GM20000 (cell line): ENCODE data around the gene MLYCD.
"Not testable (repeated sequence)": the region's sequence is repeated elsewhere in the genome, so short reads cannot be mapped to it uniquely, and the experiment has no call there.

Experiments used
- DNase-seq: peaks from one replicate; pipeline ENCODE4 v3.0.0; 2012; ENCODE audit warnings: low spot score
- TF ChIP-seq, protein P1 (sequence below): IDR thresholded peaks from 2 replicates; pipeline ENCODE4 v1.5.1; 2012; ENCODE audit warnings: mild to moderate bottlenecking, control low read depth; ENCODE audit errors: extremely low read depth, missing control alignments

MLYCD gene

DNA sequence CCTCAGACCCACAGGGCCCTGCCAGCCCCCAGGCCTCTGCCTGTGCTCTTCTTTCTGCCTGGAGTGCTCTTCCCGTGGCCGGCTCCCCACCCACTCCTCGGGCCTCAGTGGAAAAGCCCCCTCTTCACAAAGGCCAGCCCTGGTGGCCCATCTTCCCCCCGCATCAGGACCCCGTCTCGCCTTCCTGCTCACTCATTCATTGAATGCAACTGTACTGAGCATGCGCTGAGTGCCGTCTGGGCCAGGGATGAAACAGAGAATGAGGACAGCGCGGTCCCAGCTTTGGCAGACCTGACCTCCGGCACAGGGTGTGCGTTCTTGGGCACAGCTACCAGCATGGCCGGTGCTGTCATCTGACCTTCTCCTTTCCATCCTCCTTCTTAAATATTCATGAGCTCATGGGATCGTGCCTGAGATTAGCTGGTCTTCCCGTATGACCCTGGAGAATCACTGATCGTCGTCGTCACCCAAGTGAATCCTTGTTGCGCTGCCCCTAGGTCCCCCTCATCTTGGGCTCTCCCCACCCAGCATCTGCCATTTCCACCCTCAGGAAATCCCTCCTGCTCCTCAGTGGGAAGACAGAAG is 37.8 kb downstream of the MLYCD start:
- no peak for DNase-seq
- TF ChIP-seq, protein P1, sequence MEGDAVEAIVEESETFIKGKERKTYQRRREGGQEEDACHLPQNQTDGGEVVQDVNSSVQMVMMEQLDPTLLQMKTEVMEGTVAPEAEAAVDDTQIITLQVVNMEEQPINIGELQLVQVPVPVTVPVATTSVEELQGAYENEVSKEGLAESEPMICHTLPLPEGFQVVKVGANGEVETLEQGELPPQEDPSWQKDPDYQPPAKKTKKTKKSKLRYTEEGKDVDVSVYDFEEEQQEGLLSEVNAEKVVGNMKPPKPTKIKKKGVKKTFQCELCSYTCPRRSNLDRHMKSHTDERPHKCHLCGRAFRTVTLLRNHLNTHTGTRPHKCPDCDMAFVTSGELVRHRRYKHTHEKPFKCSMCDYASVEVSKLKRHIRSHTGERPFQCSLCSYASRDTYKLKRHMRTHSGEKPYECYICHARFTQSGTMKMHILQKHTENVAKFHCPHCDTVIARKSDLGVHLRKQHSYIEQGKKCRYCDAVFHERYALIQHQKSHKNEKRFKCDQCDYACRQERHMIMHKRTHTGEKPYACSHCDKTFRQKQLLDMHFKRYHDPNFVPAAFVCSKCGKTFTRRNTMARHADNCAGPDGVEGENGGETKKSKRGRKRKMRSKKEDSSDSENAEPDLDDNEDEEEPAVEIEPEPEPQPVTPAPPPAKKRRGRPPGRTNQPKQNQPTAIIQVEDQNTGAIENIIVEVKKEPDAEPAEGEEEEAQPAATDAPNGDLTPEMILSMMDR: no peak

DNA sequence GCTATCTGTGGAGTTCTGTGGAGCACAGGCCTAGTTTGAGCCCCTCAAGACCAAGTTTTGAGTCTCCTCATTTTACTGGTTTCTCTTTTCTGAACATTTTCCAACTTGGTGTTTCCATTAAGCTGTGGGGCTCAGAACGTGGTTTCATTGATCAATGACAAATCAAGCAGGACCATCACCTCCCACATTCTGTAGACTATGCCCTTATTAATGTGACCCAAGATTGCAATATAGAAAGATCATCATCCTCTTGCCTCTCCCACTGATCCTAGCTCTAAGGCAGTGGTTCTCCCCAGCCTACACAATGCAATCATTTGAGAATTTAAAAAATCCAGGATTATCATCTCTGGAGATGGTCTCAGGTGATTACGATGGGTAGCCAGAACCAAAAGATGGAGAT is 38.4 kb downstream of the MLYCD start:
- TF ChIP-seq, protein P1: no peak
- no peak for DNase-seq

DNA sequence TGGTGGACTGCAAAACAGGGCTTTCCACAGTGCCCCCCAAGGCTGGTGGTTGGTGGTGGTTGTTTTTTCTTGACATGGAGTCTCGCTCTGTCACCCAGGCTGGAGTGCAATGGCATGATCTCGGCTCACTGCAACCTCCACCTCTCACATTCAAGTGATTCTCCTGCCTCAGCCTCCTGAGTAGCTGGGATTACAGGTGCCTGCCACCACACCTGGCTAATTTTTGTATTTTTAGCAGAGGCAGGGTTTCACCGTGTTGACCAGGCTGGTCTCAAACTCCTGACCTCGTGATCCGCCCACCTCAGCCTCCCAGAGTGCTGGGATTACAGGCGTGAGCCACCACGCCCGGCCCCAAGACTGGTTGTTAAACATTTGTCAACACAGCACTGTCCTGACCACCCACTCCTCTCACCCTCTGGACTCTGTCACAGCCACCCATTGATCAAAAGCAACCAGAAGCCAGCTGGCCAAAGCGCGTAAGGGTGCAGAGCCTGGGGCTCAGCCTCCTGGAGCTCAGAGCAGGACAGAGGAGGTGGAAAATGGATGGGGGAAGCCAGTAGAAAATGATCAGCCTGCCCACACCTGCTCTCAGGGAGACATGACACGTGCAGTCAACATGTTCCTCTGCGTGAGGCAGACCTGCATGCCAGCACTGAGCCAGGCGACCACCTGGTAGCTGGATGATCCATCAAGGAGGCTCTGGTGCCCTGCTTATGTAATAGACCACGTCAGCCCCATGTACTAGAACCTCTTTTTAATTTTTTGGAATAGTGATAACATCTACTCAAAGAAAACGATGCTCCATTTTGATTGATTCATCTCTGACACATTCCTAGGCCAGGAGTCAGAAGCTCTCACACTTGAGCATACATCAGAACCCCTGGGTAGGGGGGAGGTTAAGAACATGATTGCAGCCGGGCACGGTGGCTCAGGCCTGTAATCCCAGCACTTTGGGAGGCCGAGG is 39.3 kb downstream of the MLYCD start:
- TF ChIP-seq, protein P1: no peak
- DNase-seq: no peak

DNA sequence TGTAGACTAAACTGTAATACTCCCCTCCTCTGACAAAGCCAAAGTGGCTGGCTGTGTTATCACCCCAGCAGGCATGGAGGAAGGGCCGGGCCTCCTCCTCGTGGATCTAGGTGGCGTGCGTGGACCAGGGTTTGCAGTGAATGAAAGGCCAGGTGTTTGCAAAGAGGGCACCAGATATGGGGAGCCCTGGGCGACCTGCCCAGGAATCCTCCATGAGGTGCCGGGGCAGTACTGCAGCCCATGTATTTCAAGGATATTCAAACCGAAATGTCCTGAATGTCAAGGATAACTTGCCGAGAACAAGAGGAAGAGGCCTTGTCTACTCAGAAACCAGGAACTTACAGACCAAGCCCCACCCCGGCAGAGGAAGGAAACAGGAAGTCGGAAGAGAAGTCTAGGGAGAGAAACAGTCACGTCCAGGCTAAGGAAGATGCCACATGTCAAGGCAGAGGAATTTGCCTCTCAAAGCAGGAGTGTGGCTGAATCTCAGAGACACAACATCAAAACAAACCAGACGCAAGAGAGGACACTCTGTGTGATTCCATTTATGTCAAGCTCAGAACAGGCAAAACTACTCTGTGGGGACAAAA is 40.4 kb downstream of the MLYCD start:
- DNase-seq: no peak
- TF ChIP-seq, protein P1: no peak

DNA sequence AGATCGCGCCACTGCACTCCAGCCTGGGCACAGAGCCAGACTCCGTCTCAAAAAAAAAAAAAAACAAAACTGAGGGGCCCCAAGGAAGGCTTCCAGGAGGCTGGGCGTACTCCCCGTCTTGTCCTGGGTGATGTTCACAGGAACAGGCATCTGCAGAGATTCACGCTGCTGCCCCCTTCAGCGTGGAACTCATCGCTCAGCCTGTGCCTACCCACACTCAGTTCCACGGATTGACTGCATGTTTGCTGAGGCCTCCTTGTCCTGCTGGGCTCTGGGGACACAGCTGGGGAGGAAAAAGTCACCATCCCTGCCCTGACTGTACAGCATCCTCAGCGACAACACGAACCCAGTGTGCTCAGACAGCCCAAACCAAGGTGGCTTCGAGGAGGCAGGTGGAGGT is 41.2 kb downstream of the MLYCD start:
- TF ChIP-seq, protein P1: no peak
- DNase-seq: no peak

DNA sequence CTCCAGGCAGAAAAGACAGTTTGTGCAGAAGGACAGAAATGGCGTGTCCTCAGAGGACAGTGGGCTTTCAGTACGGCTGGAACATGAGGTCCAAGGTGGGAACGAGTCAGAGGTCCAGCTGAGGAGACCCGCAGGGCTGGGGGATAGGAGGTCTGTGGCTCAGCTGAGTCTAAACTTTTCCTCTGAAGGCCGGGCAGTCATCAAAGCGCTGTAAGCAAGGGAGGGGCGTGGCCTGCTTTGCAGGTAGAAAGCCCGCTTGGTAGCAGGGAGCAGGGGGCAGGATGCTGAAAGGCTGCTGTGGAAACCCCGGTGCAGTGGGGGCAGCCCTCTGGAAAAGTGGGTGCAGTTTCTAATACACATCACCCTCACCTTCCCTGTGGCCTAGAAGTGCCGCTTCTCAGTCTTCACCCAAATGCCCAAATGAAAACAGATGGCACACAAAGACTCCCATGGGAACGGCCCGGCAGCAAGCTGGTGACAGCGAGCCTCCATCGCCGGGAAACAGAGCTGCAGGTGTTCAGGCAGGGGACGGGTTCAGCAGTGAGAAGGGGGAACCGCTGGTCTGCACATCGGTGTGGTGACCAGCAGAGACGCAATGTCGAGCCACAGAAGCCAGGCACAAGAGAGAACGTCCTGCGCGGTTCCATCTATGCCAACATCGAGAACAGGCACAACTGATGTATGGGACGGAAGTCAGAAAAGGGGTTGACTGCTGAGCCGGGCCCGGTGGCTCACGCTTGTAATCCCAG is 41.9 kb downstream of the MLYCD start:
- TF ChIP-seq, protein P1: no peak
- DNase-seq: no peak

DNA sequence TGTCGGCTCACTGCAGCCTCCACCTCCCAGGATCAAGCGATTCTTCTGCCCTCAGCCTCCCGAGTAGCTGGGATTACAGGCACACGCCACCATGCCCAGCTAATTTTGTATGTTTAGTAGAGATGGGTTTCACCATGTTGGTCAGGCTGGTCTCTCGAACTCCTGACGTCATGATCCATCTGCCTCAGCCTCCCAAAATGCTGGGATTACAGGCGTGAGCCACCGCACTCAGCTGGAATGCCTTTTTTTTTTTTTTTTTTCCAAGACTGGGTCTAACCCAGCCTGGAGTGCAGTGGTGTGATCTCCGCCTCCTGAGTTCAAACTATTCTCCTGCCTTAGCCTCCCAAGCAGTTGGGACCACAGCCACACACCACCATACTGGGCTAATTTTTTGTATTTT is 42.6 kb downstream of the MLYCD start:
- not testable (repeated sequence) for DNase-seq
